ENCODE measurements around the gene KCNJ4. TPM values are rescaled to one million over a fixed set of nuclear protein-coding genes. Genes with fewer than 3 reads are reported as not detected.

Gene KCNJ4
- total and polyA plus RNA-seq, 10 of the 15 experiments (the other 5 are each of a cell fraction or from before 2014, with no cell fraction given): not detected

DNA sequence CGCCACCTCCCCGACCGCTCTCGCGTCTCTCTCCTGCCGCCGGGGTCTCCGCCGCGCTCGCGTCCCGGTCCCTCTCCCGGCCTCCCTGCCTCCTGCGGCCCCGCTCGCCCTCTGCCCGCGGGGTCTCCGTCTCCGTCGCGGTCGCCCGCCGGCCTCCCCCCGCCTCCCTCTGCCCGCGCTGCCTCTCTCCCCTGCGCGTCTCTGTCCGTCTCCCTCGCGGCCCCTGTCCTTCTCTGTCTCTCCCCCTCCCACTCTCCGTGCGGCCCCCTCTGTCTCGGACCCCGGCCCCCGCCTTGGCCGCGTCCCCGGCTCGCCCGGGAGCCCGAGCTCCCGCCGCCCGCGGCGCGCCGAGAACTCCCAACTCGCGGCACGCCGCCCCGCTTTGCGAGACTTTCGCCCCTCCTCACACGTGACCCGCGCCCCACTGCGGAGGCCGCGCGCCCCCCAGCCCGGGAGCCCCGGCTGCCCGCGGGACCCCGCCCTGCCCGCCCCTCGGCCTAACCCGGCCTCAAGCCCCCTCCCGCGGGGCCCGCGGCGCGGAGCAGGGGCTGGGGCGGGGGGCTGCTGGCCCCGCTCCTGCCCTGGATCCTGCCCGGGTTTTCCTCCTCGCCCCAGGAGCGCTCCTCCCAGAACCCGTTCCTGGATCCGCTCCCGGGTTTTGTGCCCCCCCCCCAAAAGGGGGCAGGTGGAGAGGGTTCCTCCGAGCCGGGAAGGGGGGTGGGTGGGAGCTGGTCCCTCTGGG lies 702 bp upstream of the KCNJ4 start:
- no TSS peak for BruUV-seq (replicated peaks)
- ChIA-PET POLR2A (no interaction called here), SMC1A (ENCODE audit: uncharacterized antibody, unreplicated experiment) (no interaction called here), CTCF (no interaction called here), RAD21 (ENCODE audit: unreplicated experiment) (no interaction called here)
- Histone ChIP-seq H3K36me3 (ENCODE audit: control insufficient read depth in 2 of 2, insufficient read depth in 2 of 2, low read length in 1 of 2) (no peaks in the 10 kb centered on the region), H3K9ac (ENCODE audit: control insufficient read depth, insufficient read depth, low read length) (no peak overlapping the region), H3K9me3 (replicated peaks; ENCODE audit: control insufficient read depth, insufficient read depth, low read length) (no peaks in the 10 kb centered on the region), H4K20me1 (ENCODE audit: control insufficient read depth, insufficient read depth) (peaks cover 3% of the 10 kb centered on the region; the same call in 1 of the 2 replicates), H3K27me3 (replicated peaks in 1 of 2; ENCODE audit: control insufficient read depth in 2 of 2, insufficient read depth in 2 of 2, low read length in 1 of 2) (peaks cover 18% of the 10 kb centered on the region in 2 experiments), H3K79me2 (ENCODE audit: control insufficient read depth, insufficient read depth, low read length) (no peaks in the 10 kb centered on the region), H3K4me1 (ENCODE audit: control insufficient read depth, insufficient read depth, low read length) (peaks cover 6% of the 10 kb centered on the region; the same call in 1 of the 2 replicates), H3K4me2 (ENCODE audit: control insufficient read depth, insufficient read depth) (peak overlapping the region; percentile 17; the same call in 1 of the 2 replicates), H3K27ac (ENCODE audit: control insufficient read depth, insufficient read depth) (no peak overlapping the region), H2AFZ (ENCODE audit: control insufficient read depth, low read depth, low read length) (no peak overlapping the region), H3K4me3 (no peak overlapping the region; the same call in 1 of the 2 replicates)
- 12% methylated on average over 26 of the region's 90 CpGs for WGBS (ENCODE audit: insufficient coverage, insufficient replicate concordance, low lambda C conversion rate, missing lambda C conversion rate)
- DNase-seq (ENCODE audit: low read depth, low spot score): no peak
- intact Hi-C loops (cut with micrococcal nuclease; ENCODE audit: unreplicated experiment): no loop called here
- TF ChIP-seq, protein P1, sequence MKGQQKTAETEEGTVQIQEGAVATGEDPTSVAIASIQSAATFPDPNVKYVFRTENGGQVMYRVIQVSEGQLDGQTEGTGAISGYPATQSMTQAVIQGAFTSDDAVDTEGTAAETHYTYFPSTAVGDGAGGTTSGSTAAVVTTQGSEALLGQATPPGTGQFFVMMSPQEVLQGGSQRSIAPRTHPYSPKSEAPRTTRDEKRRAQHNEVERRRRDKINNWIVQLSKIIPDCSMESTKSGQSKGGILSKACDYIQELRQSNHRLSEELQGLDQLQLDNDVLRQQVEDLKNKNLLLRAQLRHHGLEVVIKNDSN (IDR thresholded peaks at IDR 0.05; ENCODE audit: borderline replicate concordance, extremely low read length, insufficient read depth, low read depth, low read length): peak; percentile 28
- TF ChIP-seq GABPA (IDR thresholded peaks at IDR 0.05; ENCODE audit: low read depth) (no peak), SP1 (IDR thresholded peaks at IDR 0.05; ENCODE audit: low read depth, low read length) (peak; percentile 94), PAX8 (IDR thresholded peaks at IDR 0.05) (no peak), BCL11A (IDR thresholded peaks at IDR 0.05; ENCODE audit: low read depth, low read length) (no peak), BHLHE40 (IDR thresholded peaks at IDR 0.05; ENCODE audit: borderline replicate concordance in 1 of 2, low read depth in 2 of 2, low read length in 1 of 2) (peak in 1 of 2 experiments; percentile 53; a peak in 2 of 4 replicates), ZBED1 (IDR thresholded peaks at IDR 0.05; ENCODE audit: borderline replicate concordance) (no peak), SUZ12 (IDR thresholded peaks at IDR 0.05; ENCODE audit: unreplicated experiment) (peak; percentile 97), YBX1 (IDR thresholded peaks at IDR 0.05) (no peak), IKZF2 (IDR thresholded peaks at IDR 0.05) (no peak), SPI1 (IDR thresholded peaks at IDR 0.05; ENCODE audit: borderline replicate concordance, insufficient read depth, low read depth, low read length) (no peak), JUNB (IDR thresholded peaks at IDR 0.05) (no peak), ZNF274 (IDR thresholded peaks at IDR 0.05; ENCODE audit: insufficient read depth, insufficient read length) (no peak), SMAD5 (IDR thresholded peaks at IDR 0.05; ENCODE audit: low read depth) (no peak), YY1 (IDR thresholded peaks at IDR 0.05; ENCODE audit: low read depth, low read length) (peak; percentile 77)
- TF ChIP-seq, protein P2, sequence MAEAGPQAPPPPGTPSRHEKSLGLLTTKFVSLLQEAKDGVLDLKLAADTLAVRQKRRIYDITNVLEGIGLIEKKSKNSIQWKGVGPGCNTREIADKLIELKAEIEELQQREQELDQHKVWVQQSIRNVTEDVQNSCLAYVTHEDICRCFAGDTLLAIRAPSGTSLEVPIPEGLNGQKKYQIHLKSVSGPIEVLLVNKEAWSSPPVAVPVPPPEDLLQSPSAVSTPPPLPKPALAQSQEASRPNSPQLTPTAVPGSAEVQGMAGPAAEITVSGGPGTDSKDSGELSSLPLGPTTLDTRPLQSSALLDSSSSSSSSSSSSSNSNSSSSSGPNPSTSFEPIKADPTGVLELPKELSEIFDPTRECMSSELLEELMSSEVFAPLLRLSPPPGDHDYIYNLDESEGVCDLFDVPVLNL (IDR thresholded peaks at IDR 0.05; ENCODE audit: low read depth, low read length): no peak
- ATAC-seq: no peak
- in situ Hi-C loops (cut with MboI): no loop called here
- FAIRE-seq: no peak
